Measurements from ENCODE around the gene LMCD1. TPM values are rescaled to one million over a fixed set of nuclear protein-coding genes. Genes with fewer than 3 reads are reported as not detected.

LMCD1 gene
- total RNA-seq, 1 donor from 2014 or later: 69.0 TPM

DNA sequence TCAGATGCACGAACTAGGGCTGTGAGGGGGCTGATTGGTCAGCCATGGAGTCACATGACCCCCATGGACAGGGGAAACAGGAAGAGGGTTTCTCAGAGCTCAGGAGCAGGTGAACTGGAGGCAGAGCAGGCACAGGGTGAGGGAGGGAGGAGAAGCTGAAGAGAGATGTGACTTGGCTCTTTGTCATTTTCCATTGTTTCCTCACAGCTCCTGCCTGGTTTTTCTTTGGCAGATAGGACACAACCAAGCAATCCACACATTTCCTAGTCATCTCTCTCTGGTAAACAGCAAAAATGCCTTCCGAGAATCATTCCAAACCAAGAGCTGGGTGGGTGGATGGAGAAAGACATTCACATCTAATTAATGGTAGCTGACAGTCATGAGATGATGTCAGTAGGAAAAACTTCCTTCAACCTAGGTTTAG lies 43.4 kb upstream of the LMCD1 start:
- TF ChIP-seq, protein P1, sequence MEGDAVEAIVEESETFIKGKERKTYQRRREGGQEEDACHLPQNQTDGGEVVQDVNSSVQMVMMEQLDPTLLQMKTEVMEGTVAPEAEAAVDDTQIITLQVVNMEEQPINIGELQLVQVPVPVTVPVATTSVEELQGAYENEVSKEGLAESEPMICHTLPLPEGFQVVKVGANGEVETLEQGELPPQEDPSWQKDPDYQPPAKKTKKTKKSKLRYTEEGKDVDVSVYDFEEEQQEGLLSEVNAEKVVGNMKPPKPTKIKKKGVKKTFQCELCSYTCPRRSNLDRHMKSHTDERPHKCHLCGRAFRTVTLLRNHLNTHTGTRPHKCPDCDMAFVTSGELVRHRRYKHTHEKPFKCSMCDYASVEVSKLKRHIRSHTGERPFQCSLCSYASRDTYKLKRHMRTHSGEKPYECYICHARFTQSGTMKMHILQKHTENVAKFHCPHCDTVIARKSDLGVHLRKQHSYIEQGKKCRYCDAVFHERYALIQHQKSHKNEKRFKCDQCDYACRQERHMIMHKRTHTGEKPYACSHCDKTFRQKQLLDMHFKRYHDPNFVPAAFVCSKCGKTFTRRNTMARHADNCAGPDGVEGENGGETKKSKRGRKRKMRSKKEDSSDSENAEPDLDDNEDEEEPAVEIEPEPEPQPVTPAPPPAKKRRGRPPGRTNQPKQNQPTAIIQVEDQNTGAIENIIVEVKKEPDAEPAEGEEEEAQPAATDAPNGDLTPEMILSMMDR (conservative IDR thresholded peaks at IDR 0.05; ENCODE audit: low read depth, low read length): no peak
- DNase-seq (ENCODE audit: low read depth): no peak
- no peak overlapping the region for H3K4me3 ChIP-seq (ENCODE audit: low read depth, low read length)

DNA sequence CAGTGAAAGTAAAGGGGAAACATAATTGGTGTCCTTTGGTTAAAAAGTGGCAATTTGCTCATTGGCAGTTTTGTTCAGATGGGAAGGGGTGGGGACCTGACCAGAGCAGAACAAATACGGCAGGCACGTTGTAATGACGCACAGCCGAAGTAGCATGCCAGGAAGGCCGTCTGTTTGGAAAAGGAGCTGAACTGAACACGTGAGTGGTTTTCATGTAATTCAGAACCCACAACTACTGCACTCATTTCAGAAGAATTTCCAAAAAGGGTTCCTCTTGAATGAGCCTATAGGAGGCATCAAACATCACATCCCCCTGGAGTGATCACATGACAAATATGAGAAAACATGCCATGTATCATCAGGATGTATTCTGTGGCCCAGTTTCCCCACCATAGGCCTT lies 42.9 kb upstream of the LMCD1 start:
- no peak overlapping the region for H3K4me3 ChIP-seq (ENCODE audit: low read depth, low read length)
- TF ChIP-seq, protein P1 (conservative IDR thresholded peaks at IDR 0.05; ENCODE audit: low read depth, low read length): no peak
- DNase-seq (ENCODE audit: low read depth): no peak

DNA sequence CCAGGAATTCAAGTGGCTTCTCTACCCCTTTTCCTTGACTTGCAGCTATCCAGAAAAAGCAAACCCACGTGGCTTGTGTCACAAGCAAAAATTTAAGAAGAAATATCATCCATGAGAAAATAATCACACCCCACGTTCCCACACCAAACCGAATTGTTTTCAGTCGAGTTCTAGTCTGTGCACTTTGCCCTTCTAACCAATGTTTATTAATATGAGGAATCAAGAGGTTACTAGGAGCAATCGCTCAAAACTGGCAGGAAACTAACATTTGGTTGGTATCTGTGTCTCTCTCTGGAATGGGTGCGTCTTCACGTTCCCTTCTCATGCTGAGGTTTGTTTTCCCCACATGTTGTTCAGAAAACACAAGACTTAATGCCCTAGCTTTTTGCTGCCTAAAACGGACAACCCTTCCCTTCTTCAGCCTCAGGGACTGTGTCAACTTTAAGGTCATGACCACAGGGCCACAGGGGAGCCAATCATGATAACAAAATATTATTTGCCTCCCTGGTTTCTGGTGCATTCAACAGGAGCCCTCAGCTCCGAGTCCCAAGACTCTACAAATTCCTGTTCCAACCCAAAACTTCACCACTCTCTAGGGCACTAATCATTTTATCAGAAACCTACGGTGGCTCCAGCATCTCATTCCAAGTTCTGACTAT lies 41.4 kb upstream of the LMCD1 start:
- no peak overlapping the region for H3K4me3 ChIP-seq (ENCODE audit: low read depth, low read length)
- DNase-seq (ENCODE audit: low read depth): no peak
- TF ChIP-seq, protein P1 (conservative IDR thresholded peaks at IDR 0.05; ENCODE audit: low read depth, low read length): no peak

DNA sequence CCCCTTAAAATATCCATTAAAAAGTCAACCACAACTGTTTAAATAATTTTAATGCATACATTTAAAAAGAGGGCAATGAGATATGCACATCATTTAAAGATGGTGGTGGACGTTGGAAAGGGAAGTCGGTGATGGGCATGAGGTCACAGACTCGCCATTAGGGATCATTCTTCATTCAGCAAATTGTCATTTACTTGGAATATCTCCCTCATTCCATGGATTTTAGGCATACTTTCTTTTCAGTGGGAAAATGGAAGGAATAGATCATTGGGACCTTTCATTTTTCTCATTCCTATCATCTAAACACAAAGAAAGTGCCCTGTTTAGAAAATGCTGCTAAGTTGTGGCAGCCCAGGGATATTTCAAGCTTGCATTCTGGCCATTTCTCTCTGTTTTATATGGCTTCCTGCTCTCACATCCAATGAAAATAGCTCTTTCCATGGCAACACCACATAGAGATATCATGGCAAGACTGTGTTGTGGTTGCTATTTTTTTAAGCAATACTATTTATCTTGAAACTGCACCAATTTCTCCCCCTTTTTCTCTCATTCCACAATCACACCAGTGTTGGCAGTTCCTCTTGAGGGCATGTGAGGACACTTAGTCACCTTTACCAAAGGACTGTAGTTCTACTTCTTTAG lies 40.7 kb upstream of the LMCD1 start:
- DNase-seq (ENCODE audit: low read depth): no peak
- TF ChIP-seq, protein P1 (conservative IDR thresholded peaks at IDR 0.05; ENCODE audit: low read depth, low read length): no peak
- H3K4me3 ChIP-seq (ENCODE audit: low read depth, low read length): no peak overlapping the region

DNA sequence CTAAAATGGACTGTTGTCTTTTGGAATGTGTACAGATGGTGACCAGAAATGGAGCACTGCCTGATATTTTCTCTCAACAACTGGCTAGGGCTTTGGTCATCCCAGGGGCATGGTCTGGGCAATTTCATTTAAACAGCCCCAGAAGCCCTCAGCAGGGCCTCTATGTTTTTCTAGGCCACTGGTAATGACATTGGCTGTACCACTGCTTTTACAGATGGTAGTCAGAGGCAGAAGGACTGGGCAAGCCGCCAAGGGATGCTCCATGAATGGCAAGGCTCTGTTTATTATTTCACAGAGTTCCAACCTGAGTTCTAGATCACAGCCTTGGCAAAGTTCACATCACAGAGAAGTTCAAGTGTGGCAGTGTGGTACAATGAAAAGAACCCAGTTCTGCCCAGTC lies 37.0 kb upstream of the LMCD1 start:
- no peak for DNase-seq (ENCODE audit: low read depth)
- no peak overlapping the region for H3K4me3 ChIP-seq (ENCODE audit: low read depth, low read length)
- TF ChIP-seq, protein P1 (conservative IDR thresholded peaks at IDR 0.05; ENCODE audit: low read depth, low read length): no peak

DNA sequence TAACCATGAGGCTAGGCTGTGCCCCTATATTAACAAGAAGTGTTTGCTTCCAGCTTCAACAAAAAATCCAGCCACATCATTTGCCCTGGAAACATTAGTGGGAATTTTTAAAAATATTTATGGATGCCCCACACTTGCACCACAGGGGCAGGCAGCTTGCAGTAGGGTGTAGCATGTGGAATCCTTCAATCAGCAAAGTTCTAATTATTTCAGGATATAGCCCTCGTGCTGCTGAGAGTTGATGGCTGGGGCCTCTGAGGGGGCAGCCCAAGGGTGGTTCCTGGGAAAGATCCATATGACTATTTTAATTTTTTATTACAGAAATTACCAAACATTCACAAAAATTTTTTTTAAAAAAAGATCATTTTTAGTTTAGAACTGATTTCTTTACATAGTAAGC lies 35.1 kb upstream of the LMCD1 start:
- TF ChIP-seq, protein P1 (conservative IDR thresholded peaks at IDR 0.05; ENCODE audit: low read depth, low read length): no peak
- no peak overlapping the region for H3K4me3 ChIP-seq (ENCODE audit: low read depth, low read length)
- no peak for DNase-seq (ENCODE audit: low read depth)

DNA sequence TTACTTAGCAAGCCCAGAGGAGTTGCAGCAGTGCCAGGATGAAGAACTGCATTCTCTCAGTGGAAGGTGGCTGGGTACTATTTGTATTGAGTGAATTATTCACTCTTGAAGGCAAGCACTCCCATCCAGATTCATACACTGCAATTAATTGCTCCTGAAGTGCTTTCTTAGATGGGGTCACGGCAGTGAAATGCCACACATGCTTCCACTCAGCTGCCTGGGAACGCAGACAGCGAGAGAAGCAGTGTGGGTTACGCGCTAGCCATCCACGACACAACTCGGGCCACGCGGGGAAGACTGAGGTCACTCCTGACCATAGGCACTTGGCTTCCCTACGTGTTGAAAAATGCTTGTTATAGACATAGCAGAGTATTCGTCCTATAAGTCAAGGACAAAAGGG lies 30.8 kb upstream of the LMCD1 start:
- no peak for DNase-seq (ENCODE audit: low read depth)
- TF ChIP-seq, protein P1 (conservative IDR thresholded peaks at IDR 0.05; ENCODE audit: low read depth, low read length): no peak
- H3K4me3 ChIP-seq (ENCODE audit: low read depth, low read length): no peak overlapping the region

Measured in epithelial cell of proximal tubule (primary cell).